Measurements from ENCODE around the gene MYO1A. TPM values are rescaled to one million over a fixed set of nuclear protein-coding genes. Genes with fewer than 3 reads are reported as not detected.

The MYO1A gene
- total and polyA plus RNA-seq, 2 of the 13 experiments (the other 11 are each of a cell fraction or from before 2014, with no cell fraction given): 5.3 to 6.0 TPM

- CTCF ChIA-PET (ENCODE audit: low intra/inter-chr PET ratio, low total read pairs): no interaction called here
- Histone ChIP-seq H3K27ac (ENCODE audit: extremely low read length, insufficient read depth, low read length) (no peak overlapping the region), H3K27me3 (ENCODE audit: control insufficient read depth in 1 of 2, insufficient read depth in 2 of 2, low read length in 2 of 2) (no peaks in the 10 kb centered on the region), H2AFZ (ENCODE audit: low read length) (no peak overlapping the region), H3K9ac (ENCODE audit: insufficient read depth, low read depth, low read length) (no peak overlapping the region), H3K4me3 (replicated peaks in 1 of 3; ENCODE audit: insufficient read depth in 1 of 3, low read depth in 2 of 3, low read length in 3 of 3) (no peak overlapping the region), H3K4me1 (ENCODE audit: insufficient read depth, low read length) (peaks cover 11% of the 10 kb centered on the region), H3K4me2 (ENCODE audit: low read depth, low read length) (no peak overlapping the region), H3K79me2 (ENCODE audit: insufficient read depth, low read length) (no peaks in the 10 kb centered on the region), H3K36me3 (replicated peaks in 1 of 2; ENCODE audit: control insufficient read depth in 1 of 2, insufficient read depth in 2 of 2, low read length in 2 of 2) (no peaks in the 10 kb centered on the region), H4K20me1 (ENCODE audit: insufficient read depth, low read length) (no peaks in the 10 kb centered on the region), H3K9me3 (ENCODE audit: low read length) (no peaks in the 10 kb centered on the region)
- FAIRE-seq: no peak
- ATAC-seq: no peak
- WGBS (ENCODE audit: low lambda C conversion rate): 99% methylated on average over 3 of the region's 3 CpGs
- TF ChIP-seq ZNF737 (CRISPR knock-in tag; IDR thresholded peaks at IDR 0.05; ENCODE audit: borderline replicate concordance) (no peak), NFIC (IDR thresholded peaks at IDR 0.05; ENCODE audit: low read length) (no peak), ZNF703 (CRISPR knock-in tag; IDR thresholded peaks at IDR 0.05; ENCODE audit: borderline replicate concordance) (no peak), SAP130 (CRISPR knock-in tag; IDR thresholded peaks at IDR 0.05; ENCODE audit: low read depth) (no peak), RBM22 (optimal IDR thresholded peaks at IDR 0.05; ENCODE audit: low read length) (no peak), ATF7-NPFF (CRISPR knock-in tag; IDR thresholded peaks at IDR 0.05; ENCODE audit: low read depth) (no peak), ZNF343 (CRISPR knock-in tag; IDR thresholded peaks at IDR 0.05) (no peak), GTF2F1 (IDR thresholded peaks at IDR 0.05; ENCODE audit: low read length) (no peak)
- TF ChIP-seq, protein P1, sequence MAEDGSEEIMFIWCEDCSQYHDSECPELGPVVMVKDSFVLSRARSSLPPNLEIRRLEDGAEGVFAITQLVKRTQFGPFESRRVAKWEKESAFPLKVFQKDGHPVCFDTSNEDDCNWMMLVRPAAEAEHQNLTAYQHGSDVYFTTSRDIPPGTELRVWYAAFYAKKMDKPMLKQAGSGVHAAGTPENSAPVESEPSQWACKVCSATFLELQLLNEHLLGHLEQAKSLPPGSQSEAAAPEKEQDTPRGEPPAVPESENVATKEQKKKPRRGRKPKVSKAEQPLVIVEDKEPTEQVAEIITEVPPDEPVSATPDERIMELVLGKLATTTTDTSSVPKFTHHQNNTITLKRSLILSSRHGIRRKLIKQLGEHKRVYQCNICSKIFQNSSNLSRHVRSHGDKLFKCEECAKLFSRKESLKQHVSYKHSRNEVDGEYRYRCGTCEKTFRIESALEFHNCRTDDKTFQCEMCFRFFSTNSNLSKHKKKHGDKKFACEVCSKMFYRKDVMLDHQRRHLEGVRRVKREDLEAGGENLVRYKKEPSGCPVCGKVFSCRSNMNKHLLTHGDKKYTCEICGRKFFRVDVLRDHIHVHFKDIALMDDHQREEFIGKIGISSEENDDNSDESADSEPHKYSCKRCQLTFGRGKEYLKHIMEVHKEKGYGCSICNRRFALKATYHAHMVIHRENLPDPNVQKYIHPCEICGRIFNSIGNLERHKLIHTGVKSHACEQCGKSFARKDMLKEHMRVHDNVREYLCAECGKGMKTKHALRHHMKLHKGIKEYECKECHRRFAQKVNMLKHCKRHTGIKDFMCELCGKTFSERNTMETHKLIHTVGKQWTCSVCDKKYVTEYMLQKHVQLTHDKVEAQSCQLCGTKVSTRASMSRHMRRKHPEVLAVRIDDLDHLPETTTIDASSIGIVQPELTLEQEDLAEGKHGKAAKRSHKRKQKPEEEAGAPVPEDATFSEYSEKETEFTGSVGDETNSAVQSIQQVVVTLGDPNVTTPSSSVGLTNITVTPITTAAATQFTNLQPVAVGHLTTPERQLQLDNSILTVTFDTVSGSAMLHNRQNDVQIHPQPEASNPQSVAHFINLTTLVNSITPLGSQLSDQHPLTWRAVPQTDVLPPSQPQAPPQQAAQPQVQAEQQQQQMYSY (CRISPR knock-in tag; IDR thresholded peaks at IDR 0.05): no peak
- in situ Hi-C loops (cut with HindIII; ENCODE audit: extremely low pct_ligation_motif_present, low pct_unique_long_range_greater_than_20kb): no loop called here
- POLR2A ChIA-PET: no interaction called here
- no peak for DNase-seq (ENCODE audit: low spot score)
- BruUV-seq (replicated peaks): no TSS peak
- intact Hi-C loops (cut with micrococcal nuclease; ENCODE audit: unreplicated experiment): no loop called here
Observed at GRCh38 chr12:57033431-57033830, 16.5 kb downstream of the MYO1A start.

All from HepG2 (cell line).